Measurements from ENCODE around the gene SACS. TPM values are rescaled to one million over a fixed set of nuclear protein-coding genes. Genes with fewer than 3 reads are reported as not detected.
A peak's percentile ranks its signal among the peaks of the same experiment; 100 is the strongest.

SACS gene
- total RNA-seq, 1 experiment from 2014 or later = 44.8 TPM

DNA sequence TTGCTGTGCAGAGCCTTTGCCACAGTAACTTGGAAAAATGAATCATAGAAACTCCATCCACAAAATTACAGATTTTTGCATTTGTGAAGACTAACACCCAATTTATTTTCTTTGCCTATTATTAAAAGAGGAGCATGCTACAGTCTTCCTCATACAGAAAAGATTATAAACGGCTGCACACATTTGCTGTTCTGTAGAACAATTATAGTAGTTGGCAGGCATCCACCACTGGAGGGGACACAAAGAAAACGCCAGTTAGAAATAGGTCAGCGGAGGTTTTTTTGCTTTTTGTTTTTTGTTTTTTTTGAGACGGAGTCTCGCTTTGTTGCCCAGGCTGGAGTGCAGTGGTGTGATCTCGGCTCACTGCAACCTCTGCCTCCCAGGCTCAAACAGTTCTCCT is 51.6 kb downstream of the SACS start:
- DNase-seq (ENCODE audit: low read depth, low spot score) = no peak
- in situ Hi-C loops (cut with HindIII; ENCODE audit: low pct_unique_long_range_greater_than_20kb, low sequenced_read_pairs) = no loop called here

DNA sequence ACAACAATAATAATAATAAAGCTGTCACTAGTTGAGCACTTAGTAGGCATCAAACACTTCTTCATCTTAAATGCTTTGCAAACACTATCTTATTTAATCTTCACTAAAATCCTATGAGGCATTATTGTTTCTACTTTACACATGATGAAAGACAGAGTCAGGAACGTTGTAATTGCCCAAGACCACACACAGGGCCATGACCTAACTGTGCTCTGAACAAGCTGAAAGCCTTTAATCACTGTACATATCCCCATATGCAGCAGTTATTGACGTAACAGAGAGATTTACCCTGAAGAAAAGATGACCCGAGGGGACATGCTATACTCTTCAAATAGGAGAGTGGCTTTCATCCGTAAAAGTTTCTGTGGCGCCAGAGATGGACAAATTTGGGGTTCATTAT is 53.0 kb downstream of the SACS start:
- DNase-seq (ENCODE audit: low read depth, low spot score) = no peak
- in situ Hi-C loops (cut with HindIII; ENCODE audit: low pct_unique_long_range_greater_than_20kb, low sequenced_read_pairs) = no loop called here

DNA sequence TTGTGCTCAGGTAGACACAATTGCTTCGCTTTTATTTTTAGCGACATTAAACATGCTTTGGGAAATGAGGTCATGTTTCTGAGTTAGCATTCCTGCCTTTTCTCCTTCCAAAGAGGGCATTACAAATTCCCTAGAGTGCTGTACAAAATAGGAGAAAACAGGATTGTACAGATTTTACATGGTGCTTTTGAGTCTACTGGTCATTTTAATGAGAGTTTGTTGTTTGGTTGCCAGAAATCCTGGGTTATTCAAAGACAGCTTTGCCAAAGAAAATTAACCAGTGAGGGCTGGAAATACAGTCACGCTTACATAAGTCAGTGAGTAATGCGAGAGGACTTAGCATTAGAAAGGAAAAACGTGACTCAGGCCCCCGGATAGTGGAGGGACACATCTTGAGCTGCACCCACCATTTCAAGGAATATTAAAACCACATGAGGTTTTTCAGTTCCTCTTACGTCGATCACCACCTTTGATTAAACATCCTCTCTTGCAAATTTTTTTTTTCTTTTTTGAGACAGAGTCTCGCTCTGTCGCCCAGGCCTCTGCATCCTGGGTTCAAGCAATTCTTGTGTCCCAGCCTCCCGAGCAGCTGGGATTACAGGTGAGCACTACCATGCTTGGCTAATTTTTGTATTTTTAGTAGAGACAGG is 55.4 kb downstream of the SACS start:
- no peak for DNase-seq (ENCODE audit: low read depth, low spot score)
- in situ Hi-C loops (cut with HindIII; ENCODE audit: low pct_unique_long_range_greater_than_20kb, low sequenced_read_pairs) = no loop called here

DNA sequence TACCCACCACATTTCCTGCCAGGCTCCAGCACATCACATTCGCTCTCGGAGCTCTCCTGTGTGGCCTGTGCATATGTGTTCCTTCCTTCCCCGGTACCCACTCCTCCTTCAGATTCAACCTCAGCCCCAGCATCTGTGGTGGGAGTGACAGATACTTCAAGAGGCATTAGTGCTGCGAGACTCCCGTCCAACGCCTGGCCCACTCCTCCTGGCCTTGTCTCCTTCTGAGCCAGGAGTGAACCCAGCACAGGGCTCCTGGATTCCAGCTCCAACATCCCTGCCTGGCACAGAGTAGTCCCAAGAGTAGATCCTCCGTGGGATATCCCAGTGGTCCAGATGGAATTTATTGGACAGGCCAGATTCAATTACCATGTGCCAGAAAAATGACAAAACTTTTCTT is 55.9 kb downstream of the SACS start:
- in situ Hi-C loops (cut with HindIII; ENCODE audit: low pct_unique_long_range_greater_than_20kb, low sequenced_read_pairs) = no loop called here
- no peak for DNase-seq (ENCODE audit: low read depth, low spot score)

DNA sequence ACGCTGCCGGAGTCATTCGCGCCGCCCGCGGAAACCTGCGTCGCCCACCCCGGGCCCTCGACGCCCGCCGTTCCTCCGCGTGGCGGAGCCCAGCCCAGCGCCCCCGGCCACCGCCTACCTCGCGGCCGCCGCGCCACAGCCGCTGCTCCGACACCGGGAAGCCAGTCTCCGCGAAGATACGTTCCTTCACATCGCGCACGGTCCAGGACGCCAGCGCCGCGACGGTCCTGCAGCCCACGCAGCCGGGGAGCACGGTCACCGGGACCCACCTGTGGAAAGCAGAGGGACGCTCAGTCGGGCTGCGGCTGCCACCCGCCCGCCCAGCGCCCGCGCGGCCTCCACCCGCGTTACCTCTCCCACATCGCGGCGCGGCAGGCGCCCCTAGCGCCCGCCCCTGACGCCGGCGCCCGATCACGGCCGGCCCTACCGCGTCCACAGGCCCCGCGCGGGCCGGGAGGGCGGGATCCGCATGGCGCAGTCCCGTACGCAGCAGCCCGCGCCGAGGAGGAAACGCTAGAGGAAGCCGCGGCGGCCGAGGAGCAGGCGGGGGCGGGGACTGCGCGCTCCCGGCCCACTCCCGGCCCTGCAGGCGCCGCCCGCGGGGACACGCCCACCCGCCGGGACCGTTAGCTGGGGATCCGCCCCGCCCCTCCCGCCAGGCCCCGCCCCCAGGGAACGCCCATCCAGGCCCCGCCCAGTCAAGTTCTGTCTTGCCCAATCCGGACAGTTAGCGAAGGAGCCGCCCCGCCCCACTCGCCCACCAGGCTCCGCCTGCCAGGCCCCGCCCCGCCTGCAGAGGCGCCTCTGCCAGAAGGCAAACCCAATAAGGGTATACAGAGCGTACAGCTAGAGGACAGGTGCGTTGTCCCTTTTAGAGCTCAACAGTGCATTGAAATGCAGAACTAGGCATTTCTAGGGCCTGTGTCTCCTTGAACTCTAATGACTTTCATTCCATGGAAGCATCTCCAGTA is 58.2 kb downstream of the SACS start:
- DNase-seq (ENCODE audit: low read depth, low spot score) = peak; percentile 93
- in situ Hi-C loops (cut with HindIII; ENCODE audit: low pct_unique_long_range_greater_than_20kb, low sequenced_read_pairs) = no loop called here

DNA sequence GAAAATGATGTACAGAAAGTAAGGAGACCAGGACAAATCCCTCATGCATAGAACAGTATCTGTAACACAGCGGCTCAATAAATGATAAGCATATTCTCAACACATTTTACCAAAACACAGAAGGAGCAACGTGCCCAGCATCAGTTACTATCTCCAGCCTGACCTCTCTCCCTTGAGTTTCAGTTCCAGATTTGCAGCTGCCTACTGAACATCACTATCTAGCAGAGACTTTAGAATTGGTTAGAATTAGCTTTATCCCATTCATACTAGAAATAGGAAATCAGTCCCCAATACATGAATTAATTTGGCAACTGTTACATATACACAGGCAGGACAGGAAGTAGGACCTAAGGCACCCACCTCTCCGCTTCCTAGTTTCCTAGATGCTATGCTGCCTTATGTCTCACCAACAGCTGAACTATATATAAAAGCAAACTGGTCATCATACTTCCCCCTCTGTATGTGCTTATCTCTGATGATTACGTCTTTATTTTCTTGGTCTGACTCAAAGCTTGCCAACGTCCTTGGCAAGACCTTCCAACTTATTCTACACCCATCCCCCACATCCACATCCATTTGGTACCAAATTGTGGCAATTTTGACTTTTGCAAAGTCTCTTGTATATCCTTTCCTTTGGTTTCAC is 61.1 kb downstream of the SACS start:
- DNase-seq (ENCODE audit: low read depth, low spot score) = no peak
- in situ Hi-C loops (cut with HindIII; ENCODE audit: low pct_unique_long_range_greater_than_20kb, low sequenced_read_pairs) = no loop called here

DNA sequence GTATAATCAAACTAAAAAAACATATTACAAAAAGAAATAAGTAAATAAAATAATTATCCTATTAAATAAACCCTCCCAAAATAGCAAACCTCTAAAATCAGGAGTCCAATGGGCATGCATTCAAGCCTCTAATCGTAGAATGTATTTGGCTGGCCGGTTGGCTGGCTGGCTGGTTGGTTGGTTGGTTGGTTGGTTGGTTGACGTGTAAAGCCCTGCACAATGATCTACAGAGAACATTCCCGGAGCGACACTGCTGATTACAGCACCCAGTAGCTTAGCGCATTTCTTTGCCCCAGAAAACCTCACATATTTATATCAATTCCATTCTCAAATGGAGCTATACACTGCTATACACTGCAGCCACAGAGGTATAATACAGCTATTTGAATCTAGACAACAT is 65.6 kb downstream of the SACS start:
- in situ Hi-C loops (cut with HindIII; ENCODE audit: low pct_unique_long_range_greater_than_20kb, low sequenced_read_pairs) = no loop called here

DNA sequence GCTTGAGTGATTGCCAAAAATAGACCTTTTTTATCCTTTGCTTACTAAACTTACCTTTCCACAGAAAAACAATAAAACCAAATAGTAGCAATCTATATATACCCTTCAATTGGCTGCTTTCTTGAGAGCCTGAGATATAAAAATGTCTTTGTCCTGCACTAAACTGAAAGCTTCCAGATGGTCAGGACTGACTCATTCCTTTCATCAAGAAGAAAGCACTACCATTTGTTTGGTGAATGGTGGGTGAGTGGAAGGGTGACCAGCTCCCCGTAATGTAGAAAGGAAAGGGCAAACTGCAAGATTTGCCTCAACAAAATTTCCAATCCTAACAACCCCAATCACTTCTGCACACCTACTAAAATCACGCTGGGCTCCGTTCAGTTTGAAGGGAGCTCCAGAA is 67.8 kb downstream of the SACS start:
- DNase-seq (ENCODE audit: low read depth, low spot score) = peak; percentile 17
- in situ Hi-C loops (cut with HindIII; ENCODE audit: low pct_unique_long_range_greater_than_20kb, low sequenced_read_pairs) = no loop called here

More for the DNA sequence above, 65.6 kb downstream of the SACS start:
- no peak for DNase-seq (ENCODE audit: low read depth, low spot score)

DNA sequence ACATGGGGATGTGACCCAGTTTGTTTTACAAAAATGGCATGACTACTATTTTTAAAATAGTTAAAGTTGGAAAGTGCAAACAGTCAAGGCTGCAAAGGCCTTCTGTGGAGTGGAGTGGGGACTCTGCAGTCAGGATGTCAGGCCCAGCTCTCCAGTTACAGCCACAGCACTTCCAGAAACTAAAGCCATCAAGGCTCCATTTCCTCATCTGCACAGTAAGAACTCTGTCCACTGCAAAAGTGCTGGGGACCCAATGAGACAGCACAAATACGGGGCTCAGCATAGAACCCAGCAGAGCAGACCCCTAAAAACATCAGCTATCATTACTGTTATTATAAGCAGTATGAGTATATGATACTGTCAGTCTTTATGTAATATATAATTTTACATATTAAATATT is 73.6 kb downstream of the SACS start:
- in situ Hi-C loops (cut with HindIII; ENCODE audit: low pct_unique_long_range_greater_than_20kb, low sequenced_read_pairs) = no loop called here

DNA sequence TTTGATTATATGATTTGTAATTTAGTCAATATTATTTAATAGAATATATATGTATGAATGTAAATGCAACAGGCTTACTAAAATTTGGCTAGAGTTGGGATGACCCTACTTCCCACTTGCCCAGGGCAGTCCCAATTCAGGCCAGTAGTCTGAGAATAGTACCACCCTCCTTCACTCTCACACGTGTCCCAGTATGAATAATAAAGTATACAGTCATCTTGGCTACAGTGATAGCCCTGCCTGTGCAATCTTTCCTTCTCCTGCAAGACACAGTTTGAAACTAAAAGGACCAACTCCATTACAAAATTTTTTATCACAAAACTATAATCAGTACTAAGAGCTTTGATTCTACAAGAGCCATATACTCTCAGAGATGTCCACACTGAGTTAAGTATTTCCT is 76.2 kb downstream of the SACS start:
- in situ Hi-C loops (cut with HindIII; ENCODE audit: low pct_unique_long_range_greater_than_20kb, low sequenced_read_pairs) = no loop called here
- DNase-seq (ENCODE audit: low read depth, low spot score) = no peak

More for the DNA sequence above, 73.6 kb downstream of the SACS start:
- DNase-seq (ENCODE audit: low read depth, low spot score) = no peak

DNA sequence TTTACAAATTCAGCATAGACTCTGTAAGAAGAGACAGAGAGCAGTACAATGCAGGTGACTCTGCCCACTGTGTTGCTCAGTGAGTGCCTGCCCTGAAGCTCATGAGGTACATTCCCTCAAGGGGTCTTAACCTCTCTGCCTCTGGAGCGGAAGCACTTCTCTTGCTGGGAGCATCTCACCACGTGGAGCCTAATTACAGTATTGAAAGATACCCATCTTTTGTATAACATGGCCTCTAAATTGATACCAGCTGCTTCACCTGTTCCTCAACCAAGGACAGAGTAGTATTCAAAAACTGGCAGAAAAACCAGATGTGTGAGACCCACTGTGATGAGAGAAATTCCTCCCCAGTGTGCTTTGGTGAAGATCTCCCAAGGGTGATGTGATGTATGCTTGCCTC is 77.1 kb downstream of the SACS start:
- no peak for DNase-seq (ENCODE audit: low read depth, low spot score)
- in situ Hi-C loops (cut with HindIII; ENCODE audit: low pct_unique_long_range_greater_than_20kb, low sequenced_read_pairs) = no loop called here

DNA sequence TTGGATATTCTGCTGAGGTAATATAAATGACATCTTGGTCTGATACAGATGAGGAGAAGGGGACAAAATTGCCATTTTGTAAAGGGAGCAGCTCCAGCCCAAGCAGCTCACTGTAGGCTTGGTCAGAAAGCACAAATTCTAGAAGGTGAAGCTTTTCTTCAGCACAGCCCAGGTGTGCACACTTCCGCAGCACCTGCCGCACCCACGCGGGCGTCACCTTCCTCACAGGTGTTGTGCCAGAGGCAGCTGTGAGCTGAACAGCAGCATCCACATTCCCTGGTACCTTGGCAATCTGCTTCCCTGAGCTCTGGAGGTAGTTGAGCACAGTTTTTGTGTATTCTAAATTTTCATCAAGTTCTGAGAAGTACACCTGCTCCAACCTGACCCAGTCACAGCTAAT is 79.0 kb downstream of the SACS start:
- in situ Hi-C loops (cut with HindIII; ENCODE audit: low pct_unique_long_range_greater_than_20kb, low sequenced_read_pairs) = no loop called here
- DNase-seq (ENCODE audit: low read depth, low spot score) = no peak

DNA sequence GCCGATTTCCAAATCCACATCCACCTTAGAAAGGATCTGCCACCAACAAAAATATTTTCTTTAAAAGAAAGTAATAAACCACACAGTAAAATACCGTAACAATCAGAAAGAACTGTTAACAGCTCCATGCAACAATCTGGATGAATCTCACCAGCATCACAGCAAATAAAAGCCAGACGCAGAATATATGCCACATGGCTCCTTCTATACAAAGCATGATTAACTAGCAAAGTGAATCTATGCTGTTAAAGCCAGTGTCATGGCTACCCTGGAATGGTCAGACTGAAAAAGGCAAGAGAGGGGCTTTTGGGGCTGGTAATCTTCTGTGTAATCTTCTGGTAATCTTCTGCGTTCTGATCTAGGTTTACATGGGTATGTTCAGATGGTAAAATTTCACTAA is 81.3 kb downstream of the SACS start:
- in situ Hi-C loops (cut with HindIII; ENCODE audit: low pct_unique_long_range_greater_than_20kb, low sequenced_read_pairs) = no loop called here
- no peak for DNase-seq (ENCODE audit: low read depth, low spot score)

DNA sequence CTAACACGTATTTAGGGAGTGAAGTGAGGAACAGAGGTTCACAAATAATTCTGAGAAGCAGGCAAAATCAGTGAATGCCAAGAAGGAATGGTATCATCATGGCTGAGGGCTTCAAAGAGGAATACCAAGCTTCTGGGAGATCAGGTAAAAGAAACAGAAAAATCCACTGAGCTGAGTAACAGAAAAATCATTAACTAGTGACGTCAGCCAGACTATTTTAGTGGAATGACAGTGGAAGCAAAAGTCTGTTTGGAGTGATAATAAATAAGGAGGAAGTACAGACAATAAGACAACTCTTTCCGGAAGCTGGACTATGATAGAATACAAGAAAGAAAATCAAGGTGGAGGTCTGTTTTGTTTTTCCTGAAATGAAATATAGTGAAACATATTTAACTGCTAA is 83.5 kb downstream of the SACS start:
- in situ Hi-C loops (cut with HindIII; ENCODE audit: low pct_unique_long_range_greater_than_20kb, low sequenced_read_pairs) = no loop called here
- DNase-seq (ENCODE audit: low read depth, low spot score) = no peak

DNA sequence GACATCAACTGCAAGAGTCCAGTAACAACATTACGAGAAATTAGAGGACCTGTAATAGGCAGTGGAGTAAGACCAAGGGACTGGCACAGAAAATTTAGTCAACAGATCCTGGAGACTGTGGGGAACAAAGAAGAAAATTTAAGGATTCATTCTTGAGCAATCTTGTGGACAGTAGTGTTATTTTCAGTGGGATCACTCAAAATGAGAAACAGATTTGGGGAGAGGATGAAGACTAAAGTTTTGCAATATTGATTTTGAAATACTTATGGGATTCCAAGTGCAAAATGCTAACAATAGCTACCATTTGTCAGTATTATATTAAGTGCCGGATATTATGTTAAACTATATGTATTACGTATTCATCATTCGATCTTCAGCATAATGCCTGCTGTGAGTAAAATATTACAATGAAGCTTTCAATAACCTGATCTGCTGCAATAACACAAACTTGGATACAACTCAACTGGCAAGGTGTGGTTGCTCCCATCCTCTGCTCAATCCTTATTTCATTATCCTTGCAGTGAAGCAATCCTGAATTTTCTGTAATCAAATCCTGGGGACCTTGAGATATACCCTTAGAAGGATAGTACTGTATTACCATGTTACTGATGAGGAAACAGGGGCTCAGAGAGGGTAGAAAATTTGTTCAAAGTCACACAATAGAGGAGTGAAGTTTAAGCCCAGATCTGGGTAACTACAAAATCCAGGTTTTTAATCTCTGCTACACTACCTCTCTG is 84.2 kb downstream of the SACS start:
- in situ Hi-C loops (cut with HindIII; ENCODE audit: low pct_unique_long_range_greater_than_20kb, low sequenced_read_pairs) = no loop called here
- no peak for DNase-seq (ENCODE audit: low read depth, low spot score)

DNA sequence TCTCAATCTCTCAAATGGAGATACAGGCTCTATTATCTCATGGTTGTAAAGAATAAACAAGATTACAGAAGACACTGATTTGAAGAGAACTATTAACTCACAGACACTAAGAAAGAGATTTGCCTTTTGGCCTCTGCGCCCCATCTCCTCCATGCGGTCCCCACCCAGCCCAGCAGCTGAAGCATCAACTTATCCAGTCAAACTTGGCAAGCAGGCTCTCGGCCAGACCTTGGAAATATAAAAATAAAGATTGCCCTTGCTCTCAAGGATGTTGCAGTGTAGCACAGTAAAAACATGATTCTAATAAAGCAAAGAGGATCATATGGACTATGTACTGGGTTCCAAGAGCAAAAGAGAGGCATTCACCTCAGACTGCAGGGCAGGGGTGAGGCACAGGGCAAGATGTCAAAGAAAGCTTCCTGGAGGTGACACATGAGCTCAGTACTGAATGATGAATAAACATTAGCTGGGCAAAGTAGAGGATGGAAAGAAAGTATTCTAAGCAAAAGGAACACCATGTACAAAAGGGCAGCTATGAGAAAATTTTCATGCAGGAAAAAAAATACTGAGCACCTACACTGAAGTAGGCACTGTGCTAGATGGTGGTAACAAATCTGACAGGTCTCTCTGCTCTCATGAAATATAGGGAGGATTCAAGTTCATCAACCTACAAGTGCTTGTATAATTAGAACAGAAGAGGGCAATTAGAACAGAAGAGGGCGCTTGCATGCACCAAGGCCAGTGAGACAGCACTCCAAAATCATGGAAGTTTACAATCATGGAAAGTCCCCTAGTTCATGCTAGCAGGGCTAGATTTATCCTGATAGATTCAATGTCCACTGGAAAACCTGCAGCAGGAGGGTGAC is 85.0 kb downstream of the SACS start:
- in situ Hi-C loops (cut with HindIII; ENCODE audit: low pct_unique_long_range_greater_than_20kb, low sequenced_read_pairs) = no loop called here
- DNase-seq (ENCODE audit: low read depth, low spot score) = peak; percentile 43

DNA sequence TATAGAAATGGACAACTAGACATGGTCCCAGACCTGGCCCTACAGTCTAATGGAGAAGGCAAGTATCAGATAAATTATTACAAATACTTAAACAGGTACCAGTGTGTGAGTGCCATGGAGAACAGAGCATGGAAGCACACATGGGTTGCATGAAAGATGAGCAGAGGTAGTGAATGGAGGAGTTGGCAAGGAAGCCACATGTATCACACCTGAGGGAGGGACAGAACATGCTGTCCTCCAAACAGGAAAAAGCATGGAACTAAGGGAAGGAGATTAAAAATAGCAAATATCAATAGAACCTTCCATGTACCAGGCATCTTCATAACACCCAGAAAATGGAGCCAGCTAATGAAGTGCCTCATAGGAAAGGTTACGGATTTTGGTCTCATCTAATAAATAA is 85.9 kb downstream of the SACS start:
- in situ Hi-C loops (cut with HindIII; ENCODE audit: low pct_unique_long_range_greater_than_20kb, low sequenced_read_pairs) = no loop called here
- DNase-seq (ENCODE audit: low read depth, low spot score) = no peak

Data from SK-MEL-5 (cell line).